Bronchial epithelial cell (primary cell): Measurements from ENCODE around the gene CDC42EP4. TPM values are rescaled to one million over a fixed set of nuclear protein-coding genes. Genes with fewer than 3 reads are reported as not detected.
"Not testable (repeated sequence)": the region's sequence is repeated elsewhere in the genome, so short reads cannot be mapped to it uniquely, and the experiment has no call there.

Source experiments
- DNase-seq: peaks from one replicate; pipeline ENCODE4 v3.0.0-alpha.2; 2010; ENCODE audit warnings: low read depth
- FAIRE-seq: peaks from 2 replicates; lab custom pipeline; 2011; peaks lifted over from hg19 to GRCh38; lab: Jason Lieb, UNC
- H3K27me3 ChIP-seq: 2 replicates; pipeline ENCODE4 v1.5.1; 2011; ENCODE audit warnings: low read length; ENCODE audit not compliant: control insufficient read depth, insufficient read depth
- H3K36me3 ChIP-seq: 2 replicates; pipeline ENCODE4 v1.5.1; 2011; ENCODE audit warnings: low read length; ENCODE audit not compliant: control insufficient read depth, insufficient read depth
- H3K4me3 ChIP-seq: 2 replicates; pipeline ENCODE4 v1.5.1; 2011; ENCODE audit warnings: mild to moderate bottlenecking, low read depth, low read length, control low read depth
- total RNA-seq: library from RNA; depleted of rRNA; stranded (reverse); fragments of >200 nt; gene quantifications from 2 replicates; pipeline ENCODE4 v1.2.1, GENCODE V29; 2014
- TF ChIP-seq, protein P1 (sequence below): IDR thresholded peaks from 2 replicates; pipeline ENCODE4 v1.5.1; 2011; ENCODE audit warnings: mild to moderate bottlenecking, moderate library complexity, low read length, control low read depth, inconsistent platforms; ENCODE audit not compliant: insufficient read depth, severe bottlenecking

CDC42EP4 gene
- total RNA-seq, 1 donor from 2014 or later: 16.8 TPM

DNA sequence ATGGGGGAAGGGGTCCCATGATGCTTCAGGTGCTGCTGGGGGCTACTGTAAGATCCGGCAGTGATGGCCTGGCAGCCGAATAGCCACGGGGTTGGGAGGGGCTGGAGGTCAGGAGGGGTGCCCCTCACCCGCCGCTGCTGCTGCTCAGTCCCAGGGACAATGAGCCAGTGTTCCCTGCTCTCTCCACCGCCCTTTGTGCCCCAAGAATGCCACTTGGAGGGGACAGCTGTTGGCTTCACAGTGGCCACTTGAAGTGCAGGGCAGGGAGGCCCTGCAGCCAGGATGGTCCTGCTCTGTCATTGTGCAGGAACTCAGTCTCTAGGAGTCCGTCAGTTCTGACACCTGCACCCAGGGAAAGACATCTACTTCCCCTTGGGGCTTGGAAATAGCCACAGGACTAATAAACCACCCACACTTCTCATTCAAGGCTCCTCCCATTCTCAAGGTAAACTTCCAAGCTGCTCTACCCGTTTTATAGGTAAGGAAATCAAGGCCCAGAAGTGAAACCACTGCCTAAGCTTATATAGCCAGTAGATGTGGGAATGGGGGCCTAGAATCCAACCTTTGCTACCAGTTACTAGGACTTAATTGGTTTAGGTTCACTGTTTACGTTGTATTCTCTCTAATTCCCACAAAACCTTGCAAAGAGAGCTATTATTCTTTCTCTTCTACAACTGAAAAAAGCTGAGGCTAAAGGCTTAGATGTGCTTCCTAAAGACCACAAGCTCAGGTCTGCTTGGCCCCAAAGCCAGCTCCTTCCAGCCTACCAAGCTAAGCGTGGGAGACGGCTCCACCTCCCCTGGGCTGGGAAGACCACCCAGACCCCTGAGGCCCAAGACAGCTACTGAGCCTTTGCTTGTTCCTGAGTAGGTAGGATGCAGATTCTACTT, 43.9 kb downstream of the CDC42EP4 start:
- Histone ChIP-seq H3K4me3 (no peak overlapping the region), H3K27me3 (no peaks in the 10 kb centered on the region), H3K36me3 (no peaks in the 10 kb centered on the region)
- DNase-seq (no peak), FAIRE-seq (no peak)
- TF ChIP-seq, protein P1, sequence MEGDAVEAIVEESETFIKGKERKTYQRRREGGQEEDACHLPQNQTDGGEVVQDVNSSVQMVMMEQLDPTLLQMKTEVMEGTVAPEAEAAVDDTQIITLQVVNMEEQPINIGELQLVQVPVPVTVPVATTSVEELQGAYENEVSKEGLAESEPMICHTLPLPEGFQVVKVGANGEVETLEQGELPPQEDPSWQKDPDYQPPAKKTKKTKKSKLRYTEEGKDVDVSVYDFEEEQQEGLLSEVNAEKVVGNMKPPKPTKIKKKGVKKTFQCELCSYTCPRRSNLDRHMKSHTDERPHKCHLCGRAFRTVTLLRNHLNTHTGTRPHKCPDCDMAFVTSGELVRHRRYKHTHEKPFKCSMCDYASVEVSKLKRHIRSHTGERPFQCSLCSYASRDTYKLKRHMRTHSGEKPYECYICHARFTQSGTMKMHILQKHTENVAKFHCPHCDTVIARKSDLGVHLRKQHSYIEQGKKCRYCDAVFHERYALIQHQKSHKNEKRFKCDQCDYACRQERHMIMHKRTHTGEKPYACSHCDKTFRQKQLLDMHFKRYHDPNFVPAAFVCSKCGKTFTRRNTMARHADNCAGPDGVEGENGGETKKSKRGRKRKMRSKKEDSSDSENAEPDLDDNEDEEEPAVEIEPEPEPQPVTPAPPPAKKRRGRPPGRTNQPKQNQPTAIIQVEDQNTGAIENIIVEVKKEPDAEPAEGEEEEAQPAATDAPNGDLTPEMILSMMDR: no peak

DNA sequence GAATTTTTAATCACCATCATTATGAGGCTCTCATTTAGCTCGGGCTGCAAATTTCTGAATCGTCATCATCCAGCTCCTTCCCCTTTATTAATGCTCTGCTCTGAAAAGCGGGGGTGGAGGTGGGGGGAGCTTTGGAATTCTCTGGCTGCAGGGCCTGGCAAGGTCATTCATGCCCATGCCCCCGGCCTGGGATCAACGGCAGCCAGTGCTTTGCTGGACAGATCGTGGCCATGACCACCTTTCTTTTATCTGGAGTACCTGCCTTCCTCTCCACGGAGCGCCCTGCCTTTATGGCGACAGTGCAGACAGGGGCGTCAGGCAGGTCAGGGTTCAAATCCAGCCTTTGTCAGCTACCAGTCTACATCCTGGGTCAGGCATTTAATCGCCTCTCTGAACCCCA, 45.0 kb downstream of the CDC42EP4 start:
- DNase-seq: no peak
- FAIRE-seq: no peak
- TF ChIP-seq, protein P1: no peak

DNA sequence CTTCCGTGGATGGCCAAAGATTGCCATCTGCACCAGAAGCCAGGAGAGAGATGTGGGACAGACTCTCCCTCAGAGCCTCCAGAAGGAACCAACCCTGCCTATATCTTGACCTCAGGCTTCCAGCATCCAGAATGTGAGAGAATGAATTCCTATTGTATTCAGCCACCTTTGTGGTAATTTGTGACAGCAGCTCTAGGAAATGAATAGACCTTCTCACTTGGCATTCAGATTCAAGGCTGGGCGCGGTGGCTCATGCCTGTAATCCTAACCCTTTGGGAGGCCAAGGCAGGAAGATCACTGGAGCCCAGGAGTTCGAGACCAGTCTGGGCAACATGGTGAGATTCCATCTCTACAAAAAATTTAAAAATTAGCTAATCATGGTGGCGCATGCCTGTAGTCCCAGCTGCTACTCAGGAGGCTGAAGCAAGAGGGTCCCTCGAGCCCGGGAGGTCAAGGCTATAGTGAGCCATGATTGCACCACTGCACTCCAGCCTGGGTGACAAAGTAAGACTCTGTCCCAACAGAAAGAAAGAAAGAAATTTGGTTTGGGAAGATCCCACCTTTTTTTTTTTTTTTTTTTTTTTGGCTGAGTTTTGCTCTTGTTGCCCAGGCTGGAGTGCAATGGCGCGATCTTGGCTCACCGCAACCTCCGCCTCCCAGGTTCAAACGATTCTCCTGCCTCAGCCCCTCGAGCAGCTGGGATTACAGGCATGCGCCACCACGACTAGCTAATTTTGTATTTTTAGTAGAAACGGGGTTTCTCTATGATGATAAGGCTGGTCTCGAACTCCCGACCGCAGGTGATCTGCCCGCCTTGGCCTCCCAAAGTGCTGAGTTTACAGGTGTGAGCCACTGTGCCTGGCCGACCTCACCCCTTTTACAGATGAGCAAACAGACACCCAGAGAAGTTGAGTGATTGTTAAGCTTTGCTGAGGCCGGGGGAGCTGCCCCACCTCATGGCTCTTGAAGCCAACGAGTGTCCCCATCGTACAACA, 45.9 kb downstream of the CDC42EP4 start:
- H3K36me3 ChIP-seq: no peaks in the 10 kb centered on the region
- H3K27me3 ChIP-seq: no peaks in the 10 kb centered on the region
- DNase-seq: no peak
- TF ChIP-seq, protein P1: no peak
- H3K4me3 ChIP-seq: no peak overlapping the region
- no peak for FAIRE-seq

More for the DNA sequence above, 45.0 kb downstream of the CDC42EP4 start:
- Histone ChIP-seq H3K4me3 (no peak overlapping the region), H3K27me3 (no peaks in the 10 kb centered on the region), H3K36me3 (no peaks in the 10 kb centered on the region)

DNA sequence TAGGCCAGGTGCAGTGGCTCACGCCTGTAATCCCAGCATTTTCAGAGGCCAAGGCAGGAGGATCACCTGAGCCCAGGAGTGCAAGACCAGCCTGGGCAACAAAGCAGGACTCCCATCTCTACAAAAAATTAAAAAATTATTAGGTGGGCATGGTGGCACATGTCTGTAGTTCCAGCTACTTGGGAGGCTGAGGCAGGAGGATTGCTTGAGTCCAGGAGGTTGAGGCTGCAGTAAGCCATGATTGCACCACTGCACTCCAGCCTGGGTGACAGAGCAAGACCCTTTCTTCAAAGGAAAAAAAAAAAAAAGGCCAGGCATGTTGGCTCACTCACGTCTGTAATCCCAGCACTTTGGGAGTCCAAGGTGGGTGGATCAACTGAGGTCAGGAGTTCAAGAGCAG, 47.4 kb downstream of the CDC42EP4 start:
- H3K27me3 ChIP-seq, FAIRE-seq, H3K4me3 ChIP-seq, H3K36me3 ChIP-seq, DNase-seq: not testable (repeated sequence)

DNA sequence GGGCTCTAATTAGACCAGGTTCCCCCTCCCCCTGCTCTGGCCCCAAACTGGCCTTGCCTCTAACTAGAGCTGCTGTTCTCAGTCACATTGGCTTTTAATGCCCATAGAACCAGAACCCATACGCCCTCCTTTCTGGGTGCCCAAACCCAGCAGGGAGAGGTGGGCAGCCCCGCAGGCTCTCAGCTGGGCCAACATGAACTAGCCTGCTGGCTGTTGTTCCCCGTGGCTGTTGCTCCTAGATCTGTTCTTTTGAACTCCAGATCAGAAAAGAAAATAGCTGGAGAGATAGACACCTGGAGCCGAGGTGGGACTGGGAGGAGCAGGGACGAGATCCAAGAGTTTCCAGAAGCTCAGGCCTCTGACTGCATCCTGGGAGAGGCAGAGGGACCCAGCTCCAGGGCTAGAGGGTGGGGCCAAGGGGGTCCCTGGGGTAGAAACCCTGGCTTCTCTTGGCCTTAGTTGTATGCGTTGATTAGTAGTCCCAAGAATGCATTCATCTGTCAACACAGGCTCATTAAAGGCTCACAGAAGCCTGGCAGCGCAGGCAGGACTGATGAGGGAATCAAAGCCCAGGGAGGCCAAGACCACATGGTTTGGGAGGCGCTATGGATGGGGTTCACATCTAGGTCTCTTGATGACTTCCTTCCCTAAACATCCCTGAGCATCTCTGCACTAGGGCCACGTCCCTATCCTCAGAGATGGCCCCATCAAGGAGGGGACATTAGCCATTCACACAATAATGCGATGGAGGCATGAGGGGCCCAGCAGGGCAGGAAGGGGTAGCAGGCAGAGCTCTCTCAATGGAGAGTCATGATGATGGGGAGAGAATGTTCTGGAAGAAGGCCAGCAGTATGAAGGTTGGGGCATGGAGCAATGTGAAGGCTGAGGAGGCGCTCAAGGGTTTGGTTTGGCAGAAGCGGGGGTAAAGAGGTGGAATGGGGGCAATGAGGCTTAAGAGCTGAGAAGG, 48.8 kb downstream of the CDC42EP4 start:
- DNase-seq (no peak), FAIRE-seq (no peak)
- no peak overlapping the region for H3K4me3 ChIP-seq
- TF ChIP-seq, protein P1: no peak
- no peaks in the 10 kb centered on the region for H3K36me3 ChIP-seq
- no peaks in the 10 kb centered on the region for H3K27me3 ChIP-seq
